Stimulated activated CD4-positive, alpha-beta T cell treated with anti-CD3 and anti-CD28 coated beads, TNF-alpha, amount 100 ng/mL, for 48 hours (primary cell): ENCODE data around the gene ALK.

ENCODE experiments used
- DNase-seq, 3 donors: peaks; one replicate each; pipeline ENCODE4 v3.0.0-alpha.2; 2020; ENCODE audit warnings: low read depth in 3 of 3

Gene ALK

GRCh38 chr2:29902356-29902755 lies 19.0 kb downstream of the ALK start:
- DNase-seq = no peak

DNA sequence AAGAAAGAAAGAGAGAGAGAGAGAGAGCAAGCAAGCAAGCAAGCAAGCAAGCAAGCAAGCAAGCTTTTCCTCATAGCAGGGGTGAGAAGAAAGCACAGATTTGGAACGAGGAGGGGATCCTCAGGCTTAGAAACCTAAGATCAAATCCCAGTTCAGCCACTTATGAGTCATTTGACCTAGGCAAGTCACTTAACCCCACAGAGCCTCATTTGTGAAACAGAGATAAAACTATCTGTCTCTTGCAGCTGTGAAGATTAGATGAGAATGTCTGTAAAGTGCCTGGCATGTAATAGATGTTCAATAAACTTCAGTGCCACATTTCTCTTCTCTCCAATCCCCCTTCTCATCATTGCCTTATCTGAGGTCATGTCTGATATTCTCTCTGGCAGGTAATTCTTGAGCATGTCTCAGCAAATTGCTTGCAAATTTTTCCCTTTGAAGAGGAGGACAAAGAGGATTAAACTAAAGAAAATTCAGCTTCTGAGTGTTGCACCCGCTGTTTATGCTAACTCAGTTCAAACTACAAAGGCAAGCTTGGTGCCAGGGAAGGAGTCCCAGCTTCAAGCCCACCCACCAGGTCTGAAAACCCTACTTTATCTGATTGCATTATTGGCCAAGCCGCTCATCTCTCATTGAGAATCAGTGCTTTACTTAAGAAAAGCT lies 20.3 kb downstream of the ALK start:
- no peak for DNase-seq

DNA sequence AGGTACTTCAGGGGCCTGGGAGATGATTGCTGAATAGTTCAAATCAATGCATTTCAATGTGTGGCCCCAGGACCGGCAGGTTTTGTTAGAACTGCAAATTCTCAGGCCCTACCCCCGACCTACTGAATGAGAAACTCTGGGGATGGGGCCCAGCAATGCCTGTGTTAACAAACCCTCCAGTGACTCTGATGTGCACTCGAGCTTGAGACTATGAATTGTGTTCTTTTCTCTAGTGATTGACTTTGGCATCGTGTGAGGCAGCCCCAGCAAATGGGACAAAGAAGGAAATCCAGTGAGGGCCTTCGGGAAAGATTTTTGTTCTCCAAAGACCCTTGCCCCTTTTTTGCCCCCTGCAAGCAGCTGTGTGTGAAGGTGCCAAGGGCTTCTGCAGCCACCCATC lies 22.4 kb downstream of the ALK start:
- DNase-seq = no peak

- DNase-seq = no peak
Measured at GRCh38 chr2:29894822-29895614, 26.4 kb downstream of the ALK start.

DNA sequence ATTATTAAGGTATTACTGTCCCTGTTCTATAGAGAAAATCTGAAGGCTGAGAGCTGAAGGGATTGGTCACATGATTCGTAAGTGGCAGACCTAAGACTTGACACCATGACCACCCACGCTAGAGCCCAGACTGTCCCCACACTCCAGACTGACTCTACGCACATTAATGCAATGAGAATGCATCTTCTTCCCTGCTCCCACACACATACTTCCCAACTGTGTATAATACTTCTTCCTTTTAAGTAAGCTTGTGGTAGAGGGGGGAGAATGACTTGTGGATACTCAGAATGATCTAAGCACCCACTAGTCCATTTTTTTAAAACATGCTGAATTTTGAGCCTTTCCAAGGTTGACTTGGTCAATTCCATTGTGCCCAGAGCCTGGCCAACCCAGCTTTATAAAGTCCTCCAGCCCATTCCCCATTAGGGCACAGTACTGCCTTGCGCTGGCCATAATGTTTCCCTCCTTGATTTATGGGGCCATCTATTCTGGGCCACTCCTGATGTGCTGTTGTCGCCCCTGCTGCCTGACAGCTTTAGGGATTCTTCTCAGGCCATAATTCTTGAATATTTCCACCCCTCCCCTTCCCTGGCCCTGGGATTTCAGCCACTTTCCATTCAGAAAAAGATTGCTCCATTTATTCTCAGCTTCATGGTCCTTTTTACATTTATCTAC lies 28.7 kb downstream of the ALK start:
- no peak for DNase-seq

DNA sequence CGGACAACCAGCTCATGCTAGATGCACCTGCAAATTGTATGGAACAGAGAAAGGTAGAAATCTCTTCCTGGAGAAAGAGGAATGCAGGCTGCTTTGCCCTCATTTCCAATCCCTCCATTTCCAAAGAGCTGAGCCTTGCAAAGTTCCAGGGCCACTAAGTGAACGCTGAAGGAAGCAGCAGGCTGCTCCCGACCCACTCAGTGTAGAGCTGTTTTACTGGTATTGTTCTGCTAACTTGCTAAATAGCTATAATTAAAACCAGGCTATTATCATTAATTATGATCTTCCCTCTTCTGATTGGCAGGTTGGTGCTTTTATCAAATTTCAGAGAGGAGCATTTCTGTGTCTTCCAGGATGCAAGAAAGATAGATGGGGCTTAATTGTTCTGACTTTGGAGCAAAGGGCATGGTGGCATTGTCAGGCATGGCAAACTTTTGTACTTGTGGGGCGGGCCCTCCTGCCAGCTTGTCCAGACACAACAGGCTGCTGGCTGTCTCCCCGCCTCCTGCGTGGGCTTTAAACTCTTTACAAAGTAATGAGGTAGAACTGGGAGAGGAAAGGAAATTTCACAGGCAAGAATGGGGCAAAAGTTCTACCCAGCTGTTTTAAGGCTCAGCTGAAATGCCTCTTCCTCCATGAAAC lies 40.2 kb downstream of the ALK start:
- DNase-seq = no peak

- DNase-seq = no peak
Measured at GRCh38 chr2:29880084-29880483, 41.3 kb downstream of the ALK start.

- no peak for DNase-seq
Measured at GRCh38 chr2:29879456-29879855, 41.9 kb downstream of the ALK start.

DNA sequence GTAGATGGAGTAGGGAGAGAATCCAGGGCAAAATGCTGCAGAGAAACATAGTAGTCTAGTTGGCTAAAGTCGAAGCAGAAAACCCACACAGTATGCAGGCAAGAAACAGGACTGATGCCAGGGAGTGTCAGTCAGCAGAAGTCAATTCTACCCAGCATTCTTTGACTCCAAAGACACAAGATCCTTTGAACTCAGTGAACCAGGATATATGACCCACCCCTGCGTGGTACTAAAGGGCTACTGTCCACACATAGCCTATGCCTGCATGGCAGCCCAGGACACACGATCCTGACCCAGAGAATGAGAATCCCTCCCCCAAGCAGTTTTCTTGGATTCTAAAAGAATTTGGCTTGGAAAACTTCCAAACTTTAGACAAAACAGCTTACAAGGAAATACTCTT lies 42.5 kb downstream of the ALK start:
- no peak for DNase-seq

DNA sequence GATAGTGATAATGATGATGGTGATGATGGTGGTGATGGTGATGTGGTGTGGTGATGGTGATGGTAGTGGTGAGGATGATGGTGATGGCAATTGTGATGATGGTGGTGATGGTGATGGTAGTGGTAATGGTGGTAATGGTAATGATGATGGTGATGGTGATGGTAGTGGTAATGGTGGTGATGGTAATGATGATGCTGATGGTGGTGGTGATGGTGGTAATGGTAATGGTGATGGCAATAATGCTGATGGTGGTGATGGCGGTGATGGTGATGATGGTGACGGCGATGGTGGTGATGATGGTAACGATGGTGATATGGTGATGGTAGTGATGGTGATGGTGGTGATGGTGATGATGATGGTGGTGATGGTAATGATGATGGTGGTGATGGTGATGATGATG lies 45.0 kb downstream of the ALK start:
- DNase-seq = no peak

GRCh38 chr2:29874745-29875144 lies 46.6 kb downstream of the ALK start:
- DNase-seq = no peak

DNA sequence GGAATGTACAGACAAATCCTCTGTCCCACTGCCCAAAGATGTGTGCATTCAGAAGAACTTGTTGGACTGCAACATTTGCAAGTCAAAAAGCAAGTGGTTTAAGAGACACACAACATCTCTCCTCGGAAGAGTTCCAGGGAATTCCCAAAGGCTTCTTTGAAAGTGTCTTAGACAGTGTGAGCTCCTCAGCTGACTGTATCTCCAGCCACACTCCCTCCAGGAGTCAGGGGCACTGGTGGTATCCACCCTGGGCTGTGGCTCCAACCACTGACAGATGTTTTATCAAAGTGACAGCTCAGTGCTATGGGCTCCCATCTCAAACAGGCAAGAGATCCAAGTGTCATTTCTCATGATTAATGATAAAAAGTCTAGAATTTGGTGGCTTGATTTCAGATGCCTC lies 48.5 kb downstream of the ALK start:
- DNase-seq = no peak

DNA sequence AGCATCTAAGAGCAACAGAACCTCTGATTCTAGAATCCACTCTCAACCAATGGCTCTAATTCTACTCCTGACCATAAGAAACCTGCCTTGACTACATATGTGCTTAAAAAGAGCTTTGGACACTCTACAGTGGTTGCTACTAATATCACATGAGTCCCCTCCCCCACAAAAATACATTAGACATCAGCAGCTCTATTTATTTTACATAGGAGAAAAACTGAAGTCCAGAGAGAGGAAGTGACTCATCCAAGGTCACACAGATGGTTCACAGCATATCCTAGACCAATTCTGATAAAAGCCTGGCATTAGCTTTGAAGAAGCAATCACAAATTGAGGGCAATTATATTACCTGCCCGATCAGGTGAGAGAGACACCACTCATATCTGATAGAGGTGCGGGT lies 49.8 kb downstream of the ALK start:
- no peak for DNase-seq

DNA sequence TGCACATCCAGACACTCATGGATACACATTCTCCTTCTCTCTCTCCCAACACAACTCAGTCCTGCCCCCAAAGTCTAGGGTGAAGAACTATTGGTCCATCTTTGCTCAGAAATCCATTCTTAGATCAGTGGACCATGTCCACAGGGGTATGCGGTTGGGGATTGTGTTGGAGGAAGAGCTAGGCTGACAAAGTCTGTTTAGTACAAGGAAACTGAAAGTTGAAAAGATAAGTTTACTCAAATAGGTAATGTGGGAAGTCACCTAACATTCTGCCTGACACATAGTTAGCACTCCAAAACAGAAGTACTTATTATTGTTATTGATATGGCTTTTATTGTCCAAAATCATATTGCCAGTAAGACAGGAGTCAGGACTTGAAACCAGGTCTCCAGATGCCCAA lies 55.9 kb downstream of the ALK start:
- DNase-seq = no peak

GRCh38 chr2:29864988-29865387 lies 56.4 kb downstream of the ALK start:
- no peak for DNase-seq

DNA sequence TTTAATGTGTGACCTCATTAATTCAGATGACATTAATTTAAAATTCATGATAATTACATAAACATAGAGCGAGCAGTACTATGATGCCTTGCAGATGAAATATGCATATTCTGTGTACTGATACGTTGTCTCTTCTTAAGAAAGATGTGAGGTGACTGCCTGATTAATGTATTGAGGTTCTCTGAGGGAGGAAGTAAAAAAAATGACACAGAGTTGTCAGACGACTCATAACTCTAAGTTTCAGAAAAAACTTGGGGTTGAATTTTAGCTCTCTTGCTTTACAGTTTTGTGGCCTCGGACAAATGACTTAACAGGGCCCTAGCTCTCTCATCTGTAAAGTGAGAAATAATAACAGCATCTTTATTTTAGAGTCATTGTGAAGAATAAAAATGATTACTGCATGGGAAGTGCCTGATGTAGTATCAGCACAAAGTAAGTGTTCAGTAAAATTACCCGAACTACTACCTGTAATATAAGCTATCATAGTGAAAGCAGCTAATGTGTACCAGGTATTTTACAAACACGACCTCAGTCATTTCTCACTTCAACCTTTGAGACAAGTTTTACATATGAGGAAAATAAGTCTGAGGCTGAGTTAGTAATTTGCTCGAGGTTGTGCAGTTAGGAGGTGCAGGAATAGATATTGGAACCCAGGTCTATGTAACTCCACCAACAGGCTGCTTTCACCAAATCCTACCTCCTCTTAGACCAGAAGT lies 65.3 kb downstream of the ALK start:
- DNase-seq = no peak

DNA sequence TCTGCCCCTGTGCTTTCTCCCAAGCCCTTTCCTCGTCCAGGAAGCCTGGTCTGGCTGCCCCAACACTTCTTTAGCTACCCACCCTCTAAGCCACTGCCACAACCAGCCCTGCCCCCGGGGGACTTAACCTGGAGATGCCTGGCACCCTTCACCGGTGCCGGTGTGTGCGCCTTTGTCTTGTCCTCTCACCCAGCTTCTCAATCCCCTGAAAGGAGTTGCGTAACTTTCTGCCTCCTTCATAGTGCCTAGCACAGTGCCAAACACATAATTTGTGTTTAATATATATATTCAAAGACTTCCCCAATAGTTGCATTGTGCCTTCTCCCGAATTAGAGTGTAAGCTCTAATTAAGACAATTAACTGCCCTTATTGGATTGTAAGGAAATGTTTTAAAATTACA lies 70.6 kb downstream of the ALK start:
- DNase-seq = no peak

DNA sequence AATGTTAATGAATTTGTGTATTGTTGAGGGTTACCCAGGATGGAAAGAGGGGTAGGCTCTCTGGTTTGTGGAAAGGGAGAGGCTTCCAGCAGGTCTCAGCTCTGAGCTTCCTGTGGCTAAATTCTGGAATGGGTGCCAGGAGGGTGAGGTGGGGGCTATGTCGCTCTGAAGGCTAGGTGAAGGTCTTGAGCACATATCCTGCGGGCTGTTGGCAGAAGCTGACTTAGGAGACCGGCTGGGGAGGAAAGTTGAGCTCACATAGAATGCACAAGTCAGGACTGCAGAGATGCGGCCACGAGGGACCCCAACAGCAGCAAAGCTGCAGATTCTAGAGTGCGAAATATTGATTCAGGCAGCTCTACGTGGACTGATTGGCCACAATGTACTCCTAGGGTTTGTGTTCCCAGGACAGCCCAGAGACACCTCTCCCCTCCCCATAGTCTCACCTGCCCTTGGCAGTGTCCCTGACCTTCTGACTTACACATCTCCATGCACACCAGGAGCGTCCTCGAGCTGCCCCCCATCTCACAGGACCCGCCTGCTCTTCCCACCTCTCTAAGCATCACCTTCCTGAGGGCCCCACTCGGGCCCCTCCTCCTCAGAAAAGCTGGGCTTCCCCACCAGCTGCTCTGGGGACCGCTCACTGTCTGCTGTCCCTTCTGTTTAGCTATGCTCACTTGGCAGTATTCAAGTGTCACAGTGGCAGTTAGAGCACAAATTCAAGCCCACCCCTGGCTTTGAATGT lies 72.6 kb downstream of the ALK start:
- DNase-seq = no peak

DNA sequence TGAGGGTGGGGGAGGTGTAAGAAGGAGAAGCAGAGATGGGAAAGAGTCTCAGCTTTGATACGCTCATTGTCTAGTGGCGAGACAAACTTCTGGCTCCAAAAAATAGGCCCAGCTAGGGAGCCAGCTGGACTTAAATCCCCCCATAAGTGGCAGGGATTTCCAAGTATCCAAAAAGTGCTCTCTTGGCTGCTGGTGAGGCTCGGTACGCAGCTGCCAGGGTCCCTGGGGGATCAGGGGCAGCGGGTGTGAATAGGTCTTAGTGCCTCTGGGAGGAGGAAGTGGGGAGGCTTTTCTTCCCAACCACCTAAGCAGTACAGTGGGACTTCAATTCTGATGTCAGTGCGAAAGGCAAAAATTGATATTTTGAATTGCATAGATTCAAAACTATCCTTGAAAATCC lies 73.5 kb downstream of the ALK start:
- DNase-seq = no peak

DNA sequence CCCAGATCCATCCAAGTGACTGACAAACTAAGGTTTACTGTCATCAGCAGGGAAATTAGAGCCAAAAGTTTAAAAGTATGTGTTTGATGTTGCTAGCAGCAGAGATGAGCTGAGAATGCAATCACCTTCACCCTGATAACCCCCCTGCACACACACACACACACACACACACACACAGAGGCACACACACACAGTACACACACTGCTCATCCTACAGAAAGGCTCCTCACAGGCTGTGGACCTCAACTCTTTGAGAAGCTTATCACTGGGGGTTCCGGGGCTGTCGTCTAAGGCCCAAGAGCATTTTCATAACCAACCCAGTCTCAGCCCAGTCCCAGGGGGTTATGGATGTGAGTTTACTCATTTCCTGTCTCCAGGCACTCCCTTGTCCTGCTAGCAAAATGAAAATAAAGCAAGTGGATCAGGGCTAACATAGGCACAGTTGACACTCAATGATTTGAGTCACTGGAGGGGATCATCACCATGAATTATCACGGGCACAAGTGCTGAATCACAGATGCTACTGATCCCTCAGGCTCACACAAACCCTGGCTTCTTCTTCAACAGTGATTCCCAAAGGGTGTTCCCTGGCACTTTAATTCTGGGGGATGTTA lies 76.6 kb downstream of the ALK start:
- no peak for DNase-seq
